GM13976 (cell line): ENCODE measurements around the gene PHF2.

ENCODE experiments used
- DNase-seq: peaks from one replicate; pipeline ENCODE4 v3.0.0; 2012; ENCODE audit warnings: low spot score
- CTCF ChIP-seq: IDR thresholded peaks from 2 replicates; pipeline ENCODE4 v1.5.1; 2012; ENCODE audit warnings: borderline replicate concordance, mild to moderate bottlenecking; ENCODE audit not compliant: insufficient read depth; ENCODE audit errors: extremely low read depth, missing control alignments, control extremely low read depth
- in situ Hi-C: fragments of 300-500 bp; cut with MboI; formaldehyde crosslinking; loops from one replicate; pipeline ENCODE4 v1.12.0; 2022; ENCODE audit warnings: low sequenced_read_pairs, mixed read lengths, inconsistent platforms; ENCODE audit not compliant: unreplicated experiment

Gene PHF2

GRCh38 chr9:93566408-93567270 lies 9.7 kb upstream of the PHF2 start:
- peak; percentile 99 for DNase-seq
- in situ Hi-C loops = loop anchor here (25.0 kb wide), 1 partner anchor 404 kb away; no protein-coding TSS in a partner anchor
- peak; percentile 93 for TF ChIP-seq CTCF

GRCh38 chr9:93567271-93567959 lies 9.0 kb upstream of the PHF2 start:
- in situ Hi-C loops = loop anchor here (25.0 kb wide), 1 partner anchor 405 kb away; no protein-coding TSS in a partner anchor
- DNase-seq = no peak
- TF ChIP-seq CTCF = no peak

- no peak for TF ChIP-seq CTCF
- no peak for DNase-seq
- in situ Hi-C loops = loop anchor here (25.0 kb wide), 1 partner anchor 406 kb away; no protein-coding TSS in a partner anchor
Measured at GRCh38 chr9:93568169-93568568, 8.2 kb upstream of the PHF2 start.

GRCh38 chr9:93569621-93570174 lies 6.7 kb upstream of the PHF2 start:
- in situ Hi-C loops = loop anchor here (25.0 kb wide), 1 partner anchor 407 kb away; no protein-coding TSS in a partner anchor
- DNase-seq = no peak
- TF ChIP-seq CTCF = no peak

GRCh38 chr9:93572221-93572620 lies 4.2 kb upstream of the PHF2 start:
- DNase-seq = no peak
- TF ChIP-seq CTCF = no peak
- in situ Hi-C loops = loop anchor here (25.0 kb wide), 1 partner anchor 410 kb away; no protein-coding TSS in a partner anchor
